Mammary epithelial cell (primary cell): ENCODE data around the gene KARS1.

Source experiments
- EZH2 ChIP-seq: IDR thresholded peaks from 2 replicates; pipeline ENCODE4 v1.6.1; 2012; ENCODE audit warnings: low read length, inconsistent platforms, borderline replicate concordance
- TF ChIP-seq, protein P1 (sequence below), 2 donors: IDR thresholded peaks in 1 of 2; conservative IDR thresholded peaks in 1 of 2; 2 replicates each; pipeline ENCODE4 v1.5.1; 2011 to 2012; ENCODE audit warnings: inconsistent platforms in 2 of 2, low read length in 2 of 2, mild to moderate bottlenecking in 2 of 2, control low read depth in 1 of 2, low read depth in 1 of 2; ENCODE audit not compliant: insufficient read depth in 1 of 2; ENCODE audit errors: extremely low read depth in 1 of 2

GRCh38 chr16:75589306-75589705 lies 58.2 kb downstream of the KARS1 start:
- TF ChIP-seq, protein P1, sequence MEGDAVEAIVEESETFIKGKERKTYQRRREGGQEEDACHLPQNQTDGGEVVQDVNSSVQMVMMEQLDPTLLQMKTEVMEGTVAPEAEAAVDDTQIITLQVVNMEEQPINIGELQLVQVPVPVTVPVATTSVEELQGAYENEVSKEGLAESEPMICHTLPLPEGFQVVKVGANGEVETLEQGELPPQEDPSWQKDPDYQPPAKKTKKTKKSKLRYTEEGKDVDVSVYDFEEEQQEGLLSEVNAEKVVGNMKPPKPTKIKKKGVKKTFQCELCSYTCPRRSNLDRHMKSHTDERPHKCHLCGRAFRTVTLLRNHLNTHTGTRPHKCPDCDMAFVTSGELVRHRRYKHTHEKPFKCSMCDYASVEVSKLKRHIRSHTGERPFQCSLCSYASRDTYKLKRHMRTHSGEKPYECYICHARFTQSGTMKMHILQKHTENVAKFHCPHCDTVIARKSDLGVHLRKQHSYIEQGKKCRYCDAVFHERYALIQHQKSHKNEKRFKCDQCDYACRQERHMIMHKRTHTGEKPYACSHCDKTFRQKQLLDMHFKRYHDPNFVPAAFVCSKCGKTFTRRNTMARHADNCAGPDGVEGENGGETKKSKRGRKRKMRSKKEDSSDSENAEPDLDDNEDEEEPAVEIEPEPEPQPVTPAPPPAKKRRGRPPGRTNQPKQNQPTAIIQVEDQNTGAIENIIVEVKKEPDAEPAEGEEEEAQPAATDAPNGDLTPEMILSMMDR (conservative IDR thresholded peaks at IDR 0.05 in 1 of 2, IDR thresholded peaks at IDR 0.05 in 1 of 2; ENCODE audit: extremely low read depth in 1 of 2, insufficient read depth in 1 of 2, low read depth in 1 of 2, low read length in 2 of 2) = no peak
- TF ChIP-seq EZH2 = no peak
